ENCODE data around the gene OPCML.
A peak's percentile ranks its signal among the peaks of the same experiment; 100 is the strongest.

Gene OPCML

DNA sequence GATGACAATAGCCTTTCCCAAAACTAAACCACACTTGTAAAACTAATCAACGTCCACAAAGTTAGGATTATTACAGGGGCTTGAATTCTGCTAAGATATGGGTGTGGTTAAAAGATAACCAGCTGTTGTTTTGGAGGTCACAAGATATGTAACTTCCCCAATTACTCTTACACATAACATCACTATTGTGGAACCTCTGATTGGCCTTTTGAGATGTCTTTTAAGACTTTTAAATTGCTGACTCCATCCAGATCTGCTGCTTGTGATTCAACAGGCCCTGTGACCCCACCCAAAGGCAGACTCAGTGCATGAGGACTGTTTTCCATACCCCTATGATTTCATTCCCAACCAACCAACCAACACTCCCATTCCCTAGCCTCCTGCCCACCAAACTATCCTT, 893.9 kb downstream of the OPCML start:
- TF ChIP-seq, protein P1, sequence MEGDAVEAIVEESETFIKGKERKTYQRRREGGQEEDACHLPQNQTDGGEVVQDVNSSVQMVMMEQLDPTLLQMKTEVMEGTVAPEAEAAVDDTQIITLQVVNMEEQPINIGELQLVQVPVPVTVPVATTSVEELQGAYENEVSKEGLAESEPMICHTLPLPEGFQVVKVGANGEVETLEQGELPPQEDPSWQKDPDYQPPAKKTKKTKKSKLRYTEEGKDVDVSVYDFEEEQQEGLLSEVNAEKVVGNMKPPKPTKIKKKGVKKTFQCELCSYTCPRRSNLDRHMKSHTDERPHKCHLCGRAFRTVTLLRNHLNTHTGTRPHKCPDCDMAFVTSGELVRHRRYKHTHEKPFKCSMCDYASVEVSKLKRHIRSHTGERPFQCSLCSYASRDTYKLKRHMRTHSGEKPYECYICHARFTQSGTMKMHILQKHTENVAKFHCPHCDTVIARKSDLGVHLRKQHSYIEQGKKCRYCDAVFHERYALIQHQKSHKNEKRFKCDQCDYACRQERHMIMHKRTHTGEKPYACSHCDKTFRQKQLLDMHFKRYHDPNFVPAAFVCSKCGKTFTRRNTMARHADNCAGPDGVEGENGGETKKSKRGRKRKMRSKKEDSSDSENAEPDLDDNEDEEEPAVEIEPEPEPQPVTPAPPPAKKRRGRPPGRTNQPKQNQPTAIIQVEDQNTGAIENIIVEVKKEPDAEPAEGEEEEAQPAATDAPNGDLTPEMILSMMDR (IDR thresholded peaks at IDR 0.05; ENCODE audit: insufficient read depth, low read length, missing control alignments): no peak
- no peak overlapping the region for H3K4me3 ChIP-seq (ENCODE audit: low read depth, low read length)
- ChIA-PET CTCF (interaction anchor here (1.0 to 5.4 kb wide), 2 partner anchors 14 to 301 kb away, joined by 3 to 18 read pairs; no protein-coding TSS in a partner anchor), POLR2A (no interaction called here)
- DNase-seq (ENCODE audit: low read depth, low spot score): no peak

DNA sequence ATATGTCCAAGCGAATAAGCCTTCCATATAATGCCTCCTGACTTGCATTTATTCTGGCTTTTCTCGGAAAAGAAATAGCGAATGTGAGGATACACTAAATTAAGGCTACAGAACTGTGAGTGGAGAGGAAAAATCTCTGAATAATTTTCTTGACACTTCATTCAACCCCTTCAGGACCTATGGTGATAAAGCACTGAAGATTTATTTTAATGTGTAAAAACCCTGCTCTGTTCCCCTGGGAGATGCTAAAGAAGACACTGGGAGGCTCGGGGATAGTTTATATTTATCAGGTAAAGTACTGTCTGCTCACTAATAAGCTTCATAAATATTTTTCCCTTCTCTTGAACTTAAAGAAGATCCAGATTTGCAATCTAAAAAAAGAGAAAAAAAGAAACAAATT, 895.8 kb downstream of the OPCML start:
- ChIA-PET CTCF (interaction anchor here (5.4 kb wide), 1 partner anchor 303 kb away, joined by 18 read pairs; no protein-coding TSS in a partner anchor), POLR2A (no interaction called here)
- H3K4me3 ChIP-seq (ENCODE audit: low read depth, low read length): no peak overlapping the region
- DNase-seq (ENCODE audit: low read depth, low spot score): no peak
- TF ChIP-seq, protein P1 (IDR thresholded peaks at IDR 0.05; ENCODE audit: insufficient read depth, low read length, missing control alignments): no peak

DNA sequence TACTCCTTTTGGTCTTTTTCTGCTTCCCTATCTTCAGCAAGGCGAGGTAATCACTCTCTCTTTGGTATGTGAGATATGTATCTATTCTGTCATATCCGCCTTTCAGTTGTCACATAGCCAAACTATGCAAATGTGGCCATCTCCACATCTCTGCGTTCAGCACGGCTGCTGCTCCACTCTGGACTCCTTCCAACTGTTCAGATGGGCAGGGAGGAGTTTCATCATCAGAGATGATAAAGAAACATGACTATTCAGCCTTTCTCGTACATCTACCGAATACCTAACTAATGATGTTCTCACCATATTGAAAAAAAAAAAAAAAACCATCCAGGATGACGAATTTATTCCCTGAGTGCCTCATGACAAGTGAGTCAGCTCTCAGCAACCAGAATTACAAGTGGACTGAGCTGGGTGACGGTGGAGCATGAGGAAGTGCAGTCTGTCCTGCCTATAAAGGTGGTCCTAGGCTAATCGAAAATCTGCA, 899.6 kb downstream of the OPCML start:
- TF ChIP-seq, protein P1 (IDR thresholded peaks at IDR 0.05; ENCODE audit: insufficient read depth, low read length, missing control alignments): no peak
- ChIA-PET CTCF (interaction anchor here (0.7 to 3.3 kb wide), 3 partner anchors 14 to 309 kb away, joined by 3 to 12 read pairs (median 4); no protein-coding TSS in a partner anchor), POLR2A (interaction anchor here (0.6 to 1.4 kb wide), 3 partner anchors 12 to 184 kb away, joined by 3 to 4 read pairs (median 3); no protein-coding TSS in a partner anchor)
- no peak overlapping the region for H3K4me3 ChIP-seq (ENCODE audit: low read depth, low read length)
- DNase-seq (ENCODE audit: low read depth, low spot score): peak; percentile 99

DNA sequence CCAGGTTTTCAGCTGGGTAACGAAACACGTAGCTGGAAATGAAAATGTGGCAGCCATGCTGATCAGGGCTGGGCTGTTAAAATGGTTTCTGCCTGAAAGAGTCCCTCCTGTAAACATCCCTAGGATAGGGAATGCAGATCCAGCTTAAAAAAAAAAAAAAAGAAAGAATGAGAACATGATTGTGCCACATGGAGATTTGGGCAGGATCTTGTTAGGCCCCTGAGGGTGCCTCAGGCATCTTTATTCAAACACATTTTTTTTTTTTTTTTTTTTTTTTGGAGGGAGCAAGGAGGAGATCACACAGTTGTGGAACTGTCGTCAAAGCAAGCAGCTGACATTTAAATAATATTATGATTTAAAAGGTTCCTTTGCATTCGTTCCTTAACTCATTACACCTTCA, 900.3 kb downstream of the OPCML start:
- TF ChIP-seq, protein P1 (IDR thresholded peaks at IDR 0.05; ENCODE audit: insufficient read depth, low read length, missing control alignments): no peak
- ChIA-PET CTCF (interaction anchor here (3.3 kb wide), 1 partner anchor 310 kb away, joined by 12 read pairs; no protein-coding TSS in a partner anchor), POLR2A (interaction anchor here (0.9 to 1.4 kb wide), 2 partner anchors 23 to 183 kb away, joined by 3 to 4 read pairs; no protein-coding TSS in a partner anchor)
- DNase-seq (ENCODE audit: low read depth, low spot score): no peak
- H3K4me3 ChIP-seq (ENCODE audit: low read depth, low read length): no peak overlapping the region

DNA sequence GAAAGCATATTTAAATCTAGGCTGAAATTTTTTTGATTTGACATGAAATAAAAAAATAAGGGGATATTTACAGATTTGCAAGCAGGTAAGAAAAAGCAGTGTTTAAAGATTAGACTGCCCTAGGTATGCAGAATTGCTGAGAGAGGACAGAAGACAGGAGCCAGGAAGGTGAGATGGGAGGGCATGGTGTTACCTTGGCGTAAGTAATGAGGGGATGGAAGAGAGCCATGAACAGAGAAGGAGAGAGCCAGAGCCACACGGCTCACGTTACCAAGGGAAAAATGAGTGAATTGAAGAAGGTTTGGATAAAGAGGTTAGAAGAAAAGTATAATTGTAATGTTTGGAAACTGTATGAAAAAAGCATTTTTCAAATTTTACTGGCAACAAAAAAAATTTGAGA, 904.3 kb downstream of the OPCML start:
- no peak overlapping the region for H3K4me3 ChIP-seq (ENCODE audit: low read depth, low read length)
- no peak for DNase-seq (ENCODE audit: low read depth, low spot score)
- ChIA-PET CTCF (no interaction called here), POLR2A (interaction anchor here (0.8 kb wide), 1 partner anchor 153 kb away, joined by 3 read pairs; no protein-coding TSS in a partner anchor)
- TF ChIP-seq, protein P1 (IDR thresholded peaks at IDR 0.05; ENCODE audit: insufficient read depth, low read length, missing control alignments): no peak

DNA sequence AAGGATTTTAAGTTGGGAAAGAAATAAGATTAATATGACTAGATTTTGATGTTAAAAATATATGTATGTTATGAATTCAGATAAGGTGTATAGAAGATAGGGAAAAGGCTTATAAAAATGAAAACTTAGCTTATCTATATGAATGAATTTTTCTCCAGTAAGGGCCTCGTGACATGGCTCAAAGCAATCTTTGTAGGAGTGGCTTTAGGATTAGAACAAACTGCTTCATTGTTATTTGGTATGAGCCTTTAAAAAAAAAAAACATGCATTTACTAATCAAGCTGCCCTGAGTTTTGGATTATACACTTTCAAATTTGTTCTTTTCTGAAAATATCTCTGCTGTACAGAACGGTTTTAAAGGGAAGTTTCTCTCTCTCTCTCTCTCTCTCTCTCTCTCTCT, 905.9 kb downstream of the OPCML start:
- no peak overlapping the region for H3K4me3 ChIP-seq (ENCODE audit: low read depth, low read length)
- DNase-seq (ENCODE audit: low read depth, low spot score): no peak
- TF ChIP-seq, protein P1 (IDR thresholded peaks at IDR 0.05; ENCODE audit: insufficient read depth, low read length, missing control alignments): no peak
- ChIA-PET POLR2A (no interaction called here), CTCF (interaction anchor here (1.1 kb wide), 1 partner anchor 34 kb away, joined by 3 read pairs; no protein-coding TSS in a partner anchor)
